HG02588 (cell line): ENCODE results near the gene SREBF1.

Experiments
- ATAC-seq: cut with Tn5 transposase; IDR thresholded peaks from one replicate; pipeline ENCODE4 v1.9.1; 2021; ENCODE audit warnings: mild to moderate bottlenecking, moderate library complexity; ENCODE audit not compliant: unreplicated experiment

Gene SREBF1

GRCh38 chr17:17826942-17827785, 9.6 kb downstream of the SREBF1 start:
- ATAC-seq: no peak

DNA sequence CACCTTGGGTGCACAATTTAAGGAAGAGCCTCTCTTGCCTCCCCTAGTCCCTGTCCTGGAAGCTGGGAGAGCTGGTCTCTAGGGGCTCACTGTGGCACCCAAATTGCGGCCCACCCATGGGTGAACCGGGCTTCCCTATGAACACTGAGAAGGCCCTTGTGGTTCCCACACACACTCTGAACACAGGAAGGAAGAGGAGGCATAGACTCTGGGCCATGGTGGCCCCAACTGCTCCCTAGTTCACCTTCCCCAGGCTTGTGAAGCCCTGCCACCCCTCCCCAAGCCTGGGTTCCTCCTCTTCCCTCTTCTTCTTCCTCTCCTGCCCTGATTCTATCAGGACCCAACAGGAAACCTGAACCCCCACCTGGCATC, 10.5 kb downstream of the SREBF1 start:
- ATAC-seq: no peak

- no peak for ATAC-seq
Observed at GRCh38 chr17:17824783-17825614, 11.8 kb downstream of the SREBF1 start.

DNA sequence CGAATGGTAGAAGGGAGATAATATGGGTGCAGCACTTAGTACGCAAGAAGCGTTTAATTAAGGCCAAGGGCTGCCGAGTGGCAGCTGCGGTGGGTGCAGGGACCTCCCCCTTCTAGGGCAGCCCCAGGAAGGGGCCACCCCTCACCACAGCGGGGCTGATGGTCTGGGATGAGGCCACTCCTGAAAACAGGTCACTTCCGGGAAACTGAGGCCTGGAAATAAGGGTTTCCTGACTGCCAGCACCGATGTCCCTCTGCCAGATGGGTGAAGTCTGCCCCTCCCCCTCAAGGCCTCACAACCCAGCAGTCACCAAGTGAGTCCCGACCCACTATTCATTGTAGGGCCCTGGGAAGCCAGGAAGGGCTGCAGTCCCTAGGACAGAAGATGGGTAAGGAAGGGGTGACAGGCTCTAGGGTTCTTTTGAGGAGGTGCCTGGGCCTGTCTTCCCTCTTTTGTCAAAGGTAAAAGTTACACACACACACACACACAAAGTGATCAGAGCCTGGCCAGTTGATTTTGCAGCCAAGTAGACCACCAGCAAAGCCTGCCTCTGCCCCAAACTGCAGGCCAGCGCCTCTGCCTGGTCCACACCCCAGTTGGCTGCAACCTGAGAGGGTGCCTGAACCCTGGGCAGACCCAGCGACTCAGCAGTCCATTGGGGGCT, 12.5 kb downstream of the SREBF1 start:
- ATAC-seq: no peak

DNA sequence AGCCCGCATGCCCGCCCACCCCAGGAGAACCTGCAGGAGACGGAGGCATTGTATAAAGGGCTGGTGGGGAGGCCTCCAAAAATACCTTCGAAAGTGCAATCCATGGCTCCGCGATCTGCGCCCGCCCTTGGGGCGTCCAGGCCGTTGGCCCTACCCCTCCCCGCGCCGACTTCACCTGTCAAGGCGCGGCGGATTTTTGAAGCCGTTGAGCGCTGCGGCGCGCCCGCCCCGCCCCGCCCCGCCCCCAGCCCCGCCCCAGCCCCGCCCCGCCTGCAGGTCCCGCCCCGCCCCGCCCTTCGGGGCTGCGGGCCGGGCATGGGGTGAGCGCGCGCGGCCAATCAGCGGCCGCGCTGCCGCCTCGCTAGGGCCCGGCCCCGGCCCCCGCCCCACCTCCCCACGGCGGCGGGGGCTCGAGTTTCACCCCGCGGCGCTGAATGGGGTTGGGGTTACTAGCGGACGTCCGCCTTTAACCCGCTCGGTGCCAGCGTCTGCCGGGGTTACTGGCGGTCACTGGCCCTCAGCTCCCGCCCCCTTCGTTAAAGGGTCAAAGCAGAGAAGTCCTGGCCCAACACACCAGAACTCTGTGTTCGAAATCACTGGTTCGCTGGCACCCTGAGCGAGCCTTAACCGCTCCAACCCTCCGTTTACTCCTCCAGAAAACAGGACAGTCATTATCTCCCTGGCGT, 13.2 kb downstream of the SREBF1 start:
- ATAC-seq: peak; percentile 69

DNA sequence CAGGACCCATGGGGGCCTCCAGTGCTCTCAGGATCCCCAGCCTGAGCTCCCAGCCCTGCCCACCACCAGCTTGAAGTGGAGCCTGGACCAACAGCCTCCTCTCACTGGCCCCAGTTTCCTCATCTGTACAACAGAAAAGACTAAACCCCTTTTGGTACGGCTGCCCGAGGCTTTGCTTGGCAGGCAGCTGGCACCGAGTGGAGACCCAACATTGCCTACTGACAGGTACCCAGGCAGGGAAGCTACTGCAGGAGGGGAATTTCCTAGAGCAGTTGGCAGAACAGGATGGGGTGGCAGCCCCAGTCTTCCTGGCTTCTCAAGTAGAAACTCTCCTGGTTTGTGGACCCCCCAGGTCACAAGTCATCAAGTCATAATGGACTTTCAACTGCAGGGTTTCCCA, 14.2 kb downstream of the SREBF1 start:
- ATAC-seq: no peak

GRCh38 chr17:17822189-17822588, 14.6 kb downstream of the SREBF1 start:
- ATAC-seq: no peak

DNA sequence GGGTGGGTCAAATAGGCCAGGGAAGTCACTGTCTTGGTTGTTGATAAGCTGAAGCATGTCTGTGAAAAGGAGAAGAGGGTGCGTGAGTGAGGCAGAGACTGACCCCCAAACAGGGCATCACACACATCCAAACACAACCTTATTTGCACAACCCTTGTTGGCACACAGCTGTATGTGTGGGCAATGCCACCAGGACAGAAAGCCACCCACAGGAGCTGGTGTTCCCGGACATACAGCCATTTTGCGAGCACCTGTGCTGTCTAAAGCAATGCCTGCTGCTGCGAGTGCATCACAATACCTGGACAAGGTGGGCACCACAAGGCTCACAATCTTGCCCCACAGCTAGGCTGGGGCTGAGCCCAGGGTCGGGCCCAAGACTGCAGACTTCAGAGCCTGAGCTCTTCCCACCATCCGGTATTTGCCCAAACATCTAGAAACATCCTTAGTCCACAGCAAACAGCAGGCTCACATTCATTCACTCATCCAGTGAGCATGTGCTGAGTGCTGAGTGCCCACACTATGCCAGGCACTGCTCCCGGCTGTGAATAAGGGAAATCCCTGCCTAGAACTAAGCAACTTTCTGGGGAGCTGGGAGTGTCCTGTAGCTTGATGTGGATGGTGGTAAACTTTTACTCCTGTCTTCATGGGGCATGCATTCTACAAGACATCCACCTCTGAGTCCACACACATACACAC, 16.2 kb downstream of the SREBF1 start:
- ATAC-seq: no peak

DNA sequence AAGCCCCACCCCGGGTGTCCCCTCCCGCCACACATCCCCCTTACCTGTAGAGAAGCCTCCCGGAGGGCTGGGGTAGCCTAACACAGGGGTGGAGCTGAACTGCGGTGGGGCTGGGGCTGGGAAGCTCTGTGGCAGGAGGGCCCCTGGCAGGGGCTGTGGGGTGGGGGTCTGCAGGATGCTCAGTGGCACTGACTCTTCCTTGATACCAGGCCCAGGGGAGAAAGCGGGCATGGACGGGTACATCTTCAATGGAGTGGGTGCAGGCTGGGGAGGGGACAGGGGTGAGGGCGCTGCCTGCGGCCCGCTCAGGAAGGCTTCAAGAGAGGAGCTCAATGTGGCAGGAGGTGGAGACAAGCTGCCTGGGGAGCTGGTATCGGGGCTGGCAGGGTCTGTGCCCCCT, 16.7 kb downstream of the SREBF1 start:
- no peak for ATAC-seq

DNA sequence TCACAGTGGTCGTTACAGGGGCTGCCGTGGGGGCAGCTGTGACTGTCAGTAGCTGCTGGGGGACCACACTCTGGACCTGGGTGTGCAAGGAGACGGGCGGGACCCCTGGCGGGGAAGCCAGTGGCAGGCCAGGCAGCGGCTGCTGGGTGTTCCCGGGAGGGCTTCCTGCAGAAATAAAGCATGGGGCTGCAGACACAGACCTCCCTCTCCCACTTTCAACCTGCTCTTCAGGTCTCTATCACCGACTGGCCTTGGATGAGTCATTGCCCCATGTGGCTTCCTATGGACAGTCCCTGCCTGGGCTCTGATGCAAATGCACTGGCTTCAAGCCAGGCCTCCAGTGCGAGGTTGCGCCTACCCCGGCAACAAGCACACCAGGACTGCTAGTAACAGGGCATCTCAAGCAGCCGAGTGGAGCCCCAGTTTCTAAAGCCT, 17.2 kb downstream of the SREBF1 start:
- peak; percentile 55 for ATAC-seq

GRCh38 chr17:17819111-17819510, 17.7 kb downstream of the SREBF1 start:
- ATAC-seq: no peak

- ATAC-seq: no peak
Observed at GRCh38 chr17:17818088-17818526, 18.7 kb downstream of the SREBF1 start.

DNA sequence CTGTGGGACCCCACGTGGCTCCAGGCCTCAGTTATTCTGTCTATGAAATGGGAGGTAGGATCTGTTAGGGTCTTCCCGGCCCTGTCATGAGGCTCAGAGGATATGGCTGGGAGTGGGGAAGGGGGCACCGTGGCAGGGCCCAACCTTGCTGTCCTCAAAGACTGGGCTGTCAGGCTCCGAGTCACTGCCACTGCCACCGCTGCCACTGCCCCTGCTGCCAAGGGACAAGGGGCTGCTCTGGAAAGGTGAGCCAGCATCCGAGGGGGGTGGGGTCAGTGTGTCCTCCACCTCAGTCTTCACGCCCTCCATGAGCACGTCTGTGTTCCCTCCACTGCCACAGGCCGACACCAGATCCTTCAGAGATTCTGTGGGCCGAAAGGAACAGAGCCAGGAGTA, 19.2 kb downstream of the SREBF1 start:
- ATAC-seq: no peak

DNA sequence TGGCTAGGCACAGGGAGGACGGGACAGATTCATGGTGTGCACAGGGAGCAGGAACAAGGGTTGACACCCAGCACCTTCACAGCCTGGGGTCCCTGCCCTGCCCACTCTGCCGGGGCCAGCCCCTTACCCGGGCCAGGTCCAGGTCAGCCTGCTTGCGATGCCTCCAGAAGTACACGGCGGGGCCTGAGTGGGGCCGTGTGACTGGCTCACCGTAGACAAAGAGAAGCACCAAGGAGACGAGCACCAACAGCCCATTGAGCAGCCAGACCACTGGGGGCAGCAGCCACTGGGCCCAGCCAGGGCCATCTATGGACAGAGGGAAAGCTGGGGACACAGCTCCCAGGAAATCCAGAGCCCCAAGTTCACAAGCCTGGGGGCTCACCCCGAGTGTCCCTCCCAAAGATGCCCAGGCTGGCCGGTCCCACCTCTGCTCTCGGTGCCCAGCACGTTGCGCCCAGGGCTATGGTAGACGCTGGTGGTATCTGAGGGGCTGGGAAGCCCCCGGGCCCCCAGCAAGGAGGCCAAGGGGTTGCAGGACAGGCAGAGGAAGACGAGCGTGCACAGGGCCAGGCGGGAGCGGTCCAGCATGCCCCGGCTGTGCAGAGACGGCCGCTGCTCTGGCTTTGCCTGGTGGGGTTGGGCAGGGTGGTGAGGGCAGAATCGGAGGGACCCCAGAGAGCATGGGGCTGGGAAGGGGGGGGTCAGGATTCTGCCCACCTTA, 19.8 kb downstream of the SREBF1 start:
- no peak for ATAC-seq

DNA sequence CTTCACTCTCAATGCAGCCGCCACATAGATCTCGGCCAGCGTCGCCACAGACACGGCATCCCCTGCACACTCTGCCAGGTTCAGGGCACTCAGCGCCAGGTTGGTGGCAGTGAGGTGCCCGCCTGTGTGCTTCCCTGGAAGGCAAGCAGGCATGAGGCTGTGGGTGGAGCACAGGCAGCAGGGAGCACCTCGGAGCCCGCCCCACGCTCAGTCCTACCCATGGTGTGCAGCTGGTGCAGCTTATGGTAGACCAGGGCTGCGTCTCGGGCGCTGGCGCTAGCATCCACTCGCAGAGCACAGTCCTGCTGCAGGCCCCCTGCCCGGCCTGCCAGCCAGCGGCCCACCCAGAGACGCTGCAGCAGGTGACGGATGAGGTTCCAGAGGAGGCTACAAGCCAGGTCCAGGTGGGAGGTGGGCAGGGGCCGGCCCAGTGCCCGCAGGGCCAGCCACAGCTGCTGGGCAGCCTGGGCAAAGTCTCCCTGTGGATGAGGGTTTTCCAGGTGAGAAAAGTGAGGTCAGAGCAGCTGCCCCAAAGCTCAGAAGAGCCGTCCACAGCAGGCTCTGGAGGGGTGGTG, 20.5 kb downstream of the SREBF1 start:
- ATAC-seq: no peak

DNA sequence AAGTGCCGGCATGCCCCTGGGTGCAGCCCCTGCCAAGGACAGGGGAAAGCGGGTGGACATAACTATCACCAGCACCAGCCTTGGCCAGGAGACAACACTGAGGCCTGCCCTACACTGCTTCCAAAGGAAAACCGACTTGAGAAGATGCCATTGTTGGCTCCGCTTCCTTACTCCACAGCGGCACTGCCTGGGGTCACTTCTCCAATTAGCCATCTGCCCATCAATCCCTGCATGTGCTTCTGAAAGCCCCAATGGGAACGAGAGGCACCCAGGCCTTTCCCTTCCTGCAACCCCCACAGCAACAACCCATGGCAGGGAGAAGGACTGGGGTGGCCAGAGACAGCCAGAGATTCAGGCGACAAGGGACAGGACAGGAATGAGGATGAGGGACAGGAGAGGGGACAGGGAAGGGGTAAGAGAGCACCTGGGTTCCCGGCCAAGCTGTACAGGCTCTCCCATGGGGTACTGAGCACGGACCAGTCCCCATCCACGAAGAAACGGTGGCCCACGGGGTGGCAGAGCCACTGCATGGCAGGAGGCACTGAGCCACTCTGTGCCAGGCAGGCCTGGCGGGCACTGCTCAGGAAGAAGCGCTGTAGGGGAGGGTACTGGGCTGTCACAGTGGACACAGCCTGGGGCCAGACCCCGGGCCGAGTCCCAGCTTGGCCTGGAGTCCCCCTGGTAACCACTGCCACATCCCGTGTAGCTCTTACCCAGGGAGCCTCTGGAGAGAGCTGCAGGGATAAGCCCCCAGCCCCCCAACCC, 21.2 kb downstream of the SREBF1 start:
- ATAC-seq: no peak

DNA sequence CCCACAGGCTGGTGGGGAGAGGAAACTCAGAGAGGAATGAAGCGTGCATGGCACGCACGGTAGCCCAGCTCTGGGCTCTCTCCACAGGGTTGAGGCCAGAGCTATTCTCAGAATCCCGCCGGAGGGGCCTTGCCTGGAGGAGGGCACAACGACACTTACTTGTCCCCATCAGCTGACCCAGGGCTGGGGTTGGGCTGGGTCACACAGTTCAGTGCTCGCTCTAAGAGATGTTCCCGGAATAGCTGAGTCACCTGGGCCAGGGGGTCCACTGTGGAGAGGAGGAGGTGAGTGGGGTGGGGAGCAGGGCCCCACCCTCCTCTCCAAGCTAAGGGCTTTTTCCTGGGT, 21.8 kb downstream of the SREBF1 start:
- no peak for ATAC-seq

DNA sequence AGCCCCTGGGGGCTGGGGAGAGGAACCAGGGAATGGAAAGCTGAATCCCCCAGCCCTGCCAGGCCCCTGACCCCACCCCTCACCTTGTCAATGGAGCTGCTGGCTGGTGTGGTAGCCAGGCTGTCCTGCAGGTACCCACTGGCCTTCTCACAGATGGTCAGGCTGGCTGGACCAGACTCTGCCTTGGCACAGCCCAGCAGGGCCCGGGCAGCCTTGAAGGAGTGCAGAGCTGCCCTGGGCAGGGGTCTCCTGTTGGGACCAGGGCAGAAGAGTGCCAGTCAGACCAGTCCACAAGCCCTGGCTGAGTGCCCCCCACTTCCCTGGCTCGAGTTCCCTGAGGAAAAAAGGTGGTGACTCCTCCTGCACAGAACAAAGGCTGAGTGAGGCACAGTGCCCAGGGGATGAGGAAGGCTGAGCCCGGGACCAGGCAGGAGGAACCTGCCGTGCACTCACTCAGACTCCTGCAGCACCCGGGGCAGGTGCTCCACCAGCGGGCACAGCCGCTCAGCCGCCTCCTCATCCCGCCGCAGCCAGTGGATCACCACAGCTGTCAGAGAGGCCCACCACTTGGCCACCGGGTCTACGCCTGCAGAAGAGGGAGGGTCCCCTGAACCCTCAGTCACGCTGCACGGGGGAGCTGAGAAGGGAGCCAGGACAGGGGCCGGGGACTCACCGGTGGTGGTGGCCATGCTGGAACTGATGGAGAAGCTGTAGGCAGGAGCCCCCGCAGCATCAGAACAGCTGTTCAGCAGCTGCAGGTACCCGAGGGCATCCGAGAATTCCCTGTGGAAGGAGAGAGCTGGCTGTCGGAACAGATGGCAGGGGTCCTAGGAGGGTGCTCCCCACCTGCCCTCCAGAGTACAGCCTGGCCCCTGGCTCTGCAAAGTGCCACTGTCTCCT, 22.4 kb downstream of the SREBF1 start:
- no peak for ATAC-seq
